Adrenal gland (tissue), 12 donors: Measurements from ENCODE around the gene LRFN5. TPM values are rescaled to one million over a fixed set of nuclear protein-coding genes. Genes with fewer than 3 reads are reported as not detected.

Experiments
- DNase-seq, 7 donors: peaks; one replicate each; pipeline ENCODE4 v3.0.0-alpha.2; 2019 to 2020
- H3K27ac ChIP-seq, 5 donors: fragments of 200-600 bp; sonication (generic) in 4 of 5; 1 replicate in 3 of 5; 2 replicates in 2 of 5; pipeline versions ENCODE4 v1.5.1 to v1.8.0; 2016 to 2020; ENCODE audit warnings: mild to moderate bottlenecking in 1 of 5
- H3K27me3 ChIP-seq: fragments of 200-600 bp; 2 replicates; pipeline ENCODE4 v1.8.0; 2021
- H3K36me3 ChIP-seq, 2 donors: fragments of 200-600 bp; replicated peaks in 1 of 2; 1 replicate in 1 of 2; 2 replicates in 1 of 2; pipeline versions ENCODE4 v1.5.1 to v1.8.0; 2018 to 2022
- H3K4me1 ChIP-seq, 2 donors: fragments of 200-600 bp; replicated peaks in 1 of 2; 1 replicate in 1 of 2; 2 replicates in 1 of 2; pipeline versions ENCODE4 v1.5.1 to v1.8.0; 2018 to 2021
- H3K4me3 ChIP-seq, 4 donors: fragments of 200-600 bp; sonication (generic) in 3 of 4; one replicate each; pipeline ENCODE4 v1.5.1; 2016 to 2018
- H3K9me3 ChIP-seq, 3 donors: fragments of 200-600 bp; sonication (generic) in 1 of 3; replicated peaks in 1 of 3; 1 replicate in 2 of 3; 2 replicates in 1 of 3; pipeline versions ENCODE4 v1.5.1 to v1.8.0; 2016 to 2021
- CTCF ChIP-seq, 6 experiments: fragments of 450-650 bp in 4 of 6; fragments of 200-600 bp in 2 of 6; sonication (generic) in 1 of 6; IDR thresholded peaks; 1 replicate in 5 of 6; 2 replicates in 1 of 6; pipeline versions ENCODE4 v1.5.1 to v1.8.0; 2016 to 2021; ENCODE audit warnings: antibody characterized with exemption in 6 of 6, mild to moderate bottlenecking in 2 of 6, moderate library complexity in 1 of 6
- POLR2A ChIP-seq, 2 donors: fragments of 450-650 bp; IDR thresholded peaks; one replicate each; pipeline ENCODE4 v1.6.1; 2017; ENCODE audit warnings: antibody characterized with exemption in 2 of 2, mild to moderate bottlenecking in 2 of 2, moderate library complexity in 1 of 2
- WGBS, 4 donors: extraction: QIAGEN DNeasy Blood & Tissue Kit in 2 of 4; methylation state at CpG; one replicate each; pipeline versions ENCODE4 v1.1.5 to v1.1.7; 2013 to 2017; 5-methylcytosine and 5-hydroxymethylcytosine counted together
- intact Hi-C, 2 donors: fragments of 100-400 bp; cut with DNase I; formaldehyde crosslinking; loops; one replicate each; pipeline versions ENCODE4 v1.14.1 to v1.15.0; 2022 to 2023
- polyA plus RNA-seq, 3 donors: library from polyadenylated mRNA; stranded (reverse); fragments of 200-250 nt in 2 of 3; fragments of 350-450 nt in 1 of 3; fragmentation: Illumina TruSeq in 1 of 3; extraction: RNeasy Lipid Tissue Mini Kit (QIAGEN cat#74804) in 1 of 3; gene quantifications; one replicate each; pipeline ENCODE4 v1.2.3, GENCODE V29; 2013 to 2014
- total RNA-seq, 9 donors: library from RNA; depleted of rRNA in 4 of 9; stranded (reverse); fragments of >200 nt in 4 of 9; fragments of 120-200 nt in 1 of 9; fragmentation: NEBNext Ultra II Directional in 1 of 9; extraction: Animal tissue kit (Norgen Biotek cat#: 25700) in 1 of 9; gene quantifications; one replicate each; pipeline versions ENCODE4 v1.1.0 to v1.2.4, GENCODE V29; 2013 to 2023
- donor health status: healthy with polysubstance abuse.
- donor health status: Bipolar disorder and iron deficiency.
- donor health status: DM: yes; HTN: yes; CAD: no.
- donor health status: DM: no; HTN: no; CAD: no.
- donor health status: DM: no; HTN: no; CAD: no.
- donor health status: DM: yes; HTN: yes; CAD: no.

The LRFN5 gene
- total and polyA plus RNA-seq, 12 donors, result 1.7 to 18.2 (median 6.3) TPM

- no peak for TF ChIP-seq POLR2A (IDR thresholded peaks at IDR 0.05)
- TF ChIP-seq CTCF (IDR thresholded peaks at IDR 0.05), result no peak
- Histone ChIP-seq H3K9me3 (no peaks in the 10 kb centered on the region), H3K27ac (no peak overlapping the region), H3K4me1 (no peaks in the 10 kb centered on the region), H3K27me3 (no peaks in the 10 kb centered on the region), H3K4me3 (no peak overlapping the region), H3K36me3 (no peaks in the 10 kb centered on the region)
- DNase-seq, result no peak
- intact Hi-C loops, result no loop called here
- WGBS, 4 donors, result 84 to 90% (median 86%) methylated on average over 5 of the region's 5 CpGs
Measured at GRCh38 chr14:41766772-41767171, 160.1 kb downstream of the LRFN5 start.

- Histone ChIP-seq H3K36me3 (no peaks in the 10 kb centered on the region), H3K4me1 (no peaks in the 10 kb centered on the region), H3K4me3 (no peak overlapping the region), H3K27me3 (no peaks in the 10 kb centered on the region), H3K27ac (no peak overlapping the region), H3K9me3 (no peaks in the 10 kb centered on the region)
- intact Hi-C loops, result no loop called here
- 47 to 73% (median 67%) methylated on average over 1 of the region's 1 CpG for WGBS, 4 donors
- no peak for DNase-seq
- TF ChIP-seq CTCF (IDR thresholded peaks at IDR 0.05) (no peak), POLR2A (IDR thresholded peaks at IDR 0.05) (no peak)
Measured at GRCh38 chr14:41773536-41774279, 167.0 kb downstream of the LRFN5 start.

GRCh38 chr14:41782511-41782910 lies 175.8 kb downstream of the LRFN5 start:
- no peaks in the 10 kb centered on the region for H3K9me3 ChIP-seq
- no peaks in the 10 kb centered on the region for H3K4me1 ChIP-seq
- no peaks in the 10 kb centered on the region for H3K36me3 ChIP-seq
- intact Hi-C loops, result no loop called here
- H3K27ac ChIP-seq, result no peak overlapping the region
- no peak overlapping the region for H3K4me3 ChIP-seq
- DNase-seq, result no peak
- H3K27me3 ChIP-seq, result no peaks in the 10 kb centered on the region
- TF ChIP-seq POLR2A (IDR thresholded peaks at IDR 0.05) (no peak), CTCF (IDR thresholded peaks at IDR 0.05) (no peak)

- WGBS, 4 donors, result 88 to 97% (median 91%) methylated on average over 2 of the region's 2 CpGs
- Histone ChIP-seq H3K4me3 (no peak overlapping the region), H3K36me3 (no peaks in the 10 kb centered on the region), H3K27me3 (no peaks in the 10 kb centered on the region), H3K27ac (no peak overlapping the region), H3K4me1 (no peaks in the 10 kb centered on the region), H3K9me3 (no peaks in the 10 kb centered on the region)
- intact Hi-C loops, result no loop called here
- no peak for TF ChIP-seq CTCF (IDR thresholded peaks at IDR 0.05)
- no peak for TF ChIP-seq POLR2A (IDR thresholded peaks at IDR 0.05)
- no peak for DNase-seq
Measured at GRCh38 chr14:41783403-41783802, 176.7 kb downstream of the LRFN5 start.
